ENCODE data around the gene OCIAD2. TPM values are rescaled to one million over a fixed set of nuclear protein-coding genes. Genes with fewer than 3 reads are reported as not detected.

Gene OCIAD2
- total and polyA plus RNA-seq, 2 of the 8 experiments (the other 6 are each of a cell fraction or from before 2014, with no cell fraction given) = 105 to 122 TPM

- H3K27me3 ChIP-seq (replicated peaks in 1 of 4; ENCODE audit: control insufficient read depth in 3 of 4, extremely low read depth in 1 of 4, insufficient read depth in 3 of 4, low read length in 3 of 4) = no peaks in the 10 kb centered on the region
- H4K8ac ChIP-seq (ENCODE audit: extremely low read depth, insufficient read depth, low read length) = no peak overlapping the region
- DNase-seq (ENCODE audit: low read depth in 1 of 2, low spot score in 2 of 2) (no peak), FAIRE-seq (no peak)
- H3K9me3 ChIP-seq (ENCODE audit: insufficient read depth in 2 of 2, low read depth in 1 of 2, low read length in 1 of 2) = no peaks in the 10 kb centered on the region
- H2BK5ac ChIP-seq (ENCODE audit: low read depth, low read length) = no peak overlapping the region
- H4K5ac ChIP-seq (ENCODE audit: insufficient read length, low read depth, low read length) = no peak overlapping the region
- no peaks in the 10 kb centered on the region for H3K23me2 ChIP-seq (ENCODE audit: low read depth, low read length)
- H3K23ac ChIP-seq (ENCODE audit: insufficient read length) = no peak overlapping the region
- no peaks in the 10 kb centered on the region for H3K79me1 ChIP-seq (ENCODE audit: low read depth, low read length)
- no peak overlapping the region for H3K9ac ChIP-seq (replicated peaks in 1 of 4; ENCODE audit: extremely low read depth in 1 of 4, low read depth in 3 of 4, low read length in 3 of 4)
- H3K56ac ChIP-seq (replicated peaks; ENCODE audit: insufficient read length, low read depth, low read length) = no peak overlapping the region
- no peak overlapping the region for H2BK120ac ChIP-seq (replicated peaks; ENCODE audit: low read depth, low read length)
- no peak overlapping the region for H3K4me3 ChIP-seq (ENCODE audit: extremely low read depth in 1 of 4, insufficient read depth in 2 of 4, low read depth in 3 of 4, low read length in 4 of 4)
- no peak overlapping the region for H2BK12ac ChIP-seq (ENCODE audit: low read depth, low read length)
- no peak overlapping the region for H3K27ac ChIP-seq (ENCODE audit: low read depth, low read length)
- H3K79me2 ChIP-seq (ENCODE audit: control insufficient read depth in 1 of 2, insufficient read depth in 2 of 2, low read length in 2 of 2) = no peaks in the 10 kb centered on the region
- no peak overlapping the region for H2AK5ac ChIP-seq (ENCODE audit: low read depth, low read length)
- H4K91ac ChIP-seq (replicated peaks; ENCODE audit: insufficient read length, low read length) = no peak overlapping the region
- H3K4me2 ChIP-seq (ENCODE audit: insufficient read depth in 1 of 2, low read depth in 2 of 2, low read length in 2 of 2) = no peak overlapping the region
- CTCF ChIA-PET (ENCODE audit: partially characterized antibody) = interaction anchor here (0.6 to 2.3 kb wide), 4 partner anchors 8 to 986 kb away, joined by 3 to 8 read pairs (median 4); no protein-coding TSS in a partner anchor
- H3K18ac ChIP-seq (ENCODE audit: extremely low read depth, low read length) = no peak overlapping the region
- no peaks in the 10 kb centered on the region for H3K4me1 ChIP-seq (replicated peaks in 1 of 4; ENCODE audit: control insufficient read depth in 3 of 4, insufficient read depth in 4 of 4, low read length in 3 of 4)
- no peaks in the 10 kb centered on the region for H4K20me1 ChIP-seq (replicated peaks in 1 of 2; ENCODE audit: control insufficient read depth in 1 of 2, insufficient read depth in 2 of 2, low read length in 2 of 2)
- no peak overlapping the region for H3K14ac ChIP-seq (ENCODE audit: insufficient read length)
- no peaks in the 10 kb centered on the region; a peak in 1 of 8 replicates for H3K36me3 ChIP-seq (ENCODE audit: control insufficient read depth in 2 of 4, insufficient read depth in 4 of 4, low read length in 3 of 4)
- WGBS, 2 experiments (ENCODE audit: extremely low coverage in 1 of 2, insufficient coverage in 1 of 2, insufficient read length in 1 of 2, insufficient replicate concordance in 2 of 2, low coverage in 1 of 2, low lambda C conversion rate in 2 of 2, missing lambda C conversion rate in 1 of 2) = 84% methylated on average over 2 of the region's 2 CpGs; no CpG with 5 or more reads in 1 of the 2 experiments
- H3K4ac ChIP-seq (replicated peaks; ENCODE audit: insufficient read length, low read depth, low read length) = no peak overlapping the region
- H2BK15ac ChIP-seq (ENCODE audit: low read length) = no peak overlapping the region
- H2BK20ac ChIP-seq (ENCODE audit: low read length) = no peak overlapping the region
- H2AFZ ChIP-seq (ENCODE audit: low read length) = no peak overlapping the region
- POLR2A ChIA-PET (ENCODE audit: partially characterized antibody) = interaction anchor here (0.9 kb wide), 1 partner anchor 10 kb away, joined by 3 read pairs; no protein-coding TSS in a partner anchor
- TF ChIP-seq CBX8 (IDR thresholded peaks at IDR 0.05; ENCODE audit: borderline replicate concordance, low read depth, low read length) = no peak
- TF ChIP-seq SUZ12 (IDR thresholded peaks at IDR 0.05; ENCODE audit: low read length) = no peak
- TF ChIP-seq, protein P1, sequence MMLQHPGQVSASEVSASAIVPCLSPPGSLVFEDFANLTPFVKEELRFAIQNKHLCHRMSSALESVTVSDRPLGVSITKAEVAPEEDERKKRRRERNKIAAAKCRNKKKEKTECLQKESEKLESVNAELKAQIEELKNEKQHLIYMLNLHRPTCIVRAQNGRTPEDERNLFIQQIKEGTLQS (IDR thresholded peaks at IDR 0.05; ENCODE audit: insufficient read depth, low read depth, low read length) = no peak
- no peak for TF ChIP-seq GTF2F1 (IDR thresholded peaks at IDR 0.05; ENCODE audit: borderline replicate concordance, low read depth, low read length)
- no peak for TF ChIP-seq GABPA (IDR thresholded peaks at IDR 0.05; ENCODE audit: borderline replicate concordance, insufficient read depth, low read length)
- TF ChIP-seq CHD1 (IDR thresholded peaks at IDR 0.05; ENCODE audit: low read depth, low read length) = no peak
- no peak for TF ChIP-seq RBBP5 (IDR thresholded peaks at IDR 0.05; ENCODE audit: borderline replicate concordance, low read depth, low read length)
- no peak for TF ChIP-seq SP1 (IDR thresholded peaks at IDR 0.05; ENCODE audit: low read depth, low read length)
- no peak for TF ChIP-seq CEBPB (IDR thresholded peaks at IDR 0.05; ENCODE audit: low read depth, low read length)
- no peak for TF ChIP-seq HDAC6 (IDR thresholded peaks at IDR 0.05; ENCODE audit: low read depth, low read length)
- no peak for TF ChIP-seq POLR2A (IDR thresholded peaks at IDR 0.05; ENCODE audit: control extremely low read depth in 1 of 2, low read depth in 2 of 2, low read length in 2 of 2)
- no peak for TF ChIP-seq RXRA (IDR thresholded peaks at IDR 0.05; ENCODE audit: insufficient read depth, low read depth, low read length)
These were observed 5.8 kb upstream of the OCIAD2 start for GRCh38 chr4:48912349-48912748.
